Endothelial cell of umbilical vein (primary cell): ENCODE data around the gene KIAA0825. TPM values are rescaled to one million over a fixed set of nuclear protein-coding genes. Genes with fewer than 3 reads are reported as not detected.

Source experiments
- BruUV-seq: library from RNA; stranded (reverse); fragments of 400-500 nt; replicated peaks from 2 replicates; lab custom pipeline; 2021; lab: Mats Ljungman, UMichigan
- CTCF ChIA-PET: fragments of 300-600, 350-600 bp; sonication (Branson Sonifier 250); formaldehyde crosslinking; loops from one replicate; lab custom pipeline; 2021; ENCODE audit warnings: antibody characterized with exemption, inconsistent platforms; lab: Charles Lee
- POLR2A ChIA-PET: fragments of 300-600, 350-600 bp; sonication (Branson Sonifier 250); formaldehyde crosslinking; loops from one replicate; lab custom pipeline; 2021; ENCODE audit warnings: antibody characterized with exemption, inconsistent platforms; lab: Charles Lee
- DNase-seq: peaks from one replicate; pipeline ENCODE4 v3.0.0-alpha.2; 2011; ENCODE audit warnings: low read depth, low spot score
- FAIRE-seq: peaks from 2 replicates; lab custom pipeline; 2011; peaks lifted over from hg19 to GRCh38; lab: Jason Lieb, UNC
- H2AFZ ChIP-seq: 2 replicates; pipeline ENCODE4 v1.6.0; 2012; ENCODE audit warnings: low read depth, low read length, control low read depth, inconsistent platforms
- H3K27ac ChIP-seq: 2 replicates; pipeline ENCODE4 v1.5.1; 2011; ENCODE audit warnings: low read depth, mild to moderate bottlenecking, control low read depth, low read length, moderate library complexity; ENCODE audit not compliant: insufficient read depth
- H3K27me3 ChIP-seq, 2 experiments: 2 replicates each; pipeline versions ENCODE4 v1.6.0 to v1.6.1; 2011; ENCODE audit warnings: low read length in 2 of 2, mixed read lengths in 1 of 2; ENCODE audit not compliant: control insufficient read depth in 2 of 2, insufficient read depth in 2 of 2
- H3K36me3 ChIP-seq, 2 experiments: 2 replicates in 1 of 2; 3 replicates in 1 of 2; pipeline ENCODE4 v1.5.1; 2011; ENCODE audit warnings: low read length in 2 of 2, mild to moderate bottlenecking in 1 of 2, moderate library complexity in 1 of 2; ENCODE audit not compliant: control insufficient read depth in 2 of 2, insufficient read depth in 2 of 2; ENCODE audit errors: extremely low read depth in 1 of 2
- H3K4me1 ChIP-seq: 3 replicates; pipeline ENCODE4 v1.5.1; 2011; ENCODE audit warnings: mild to moderate bottlenecking, low read length; ENCODE audit not compliant: control insufficient read depth, insufficient read depth; ENCODE audit errors: extremely low read depth
- H3K4me2 ChIP-seq: 2 replicates; pipeline ENCODE4 v1.6.1; 2011; ENCODE audit warnings: low read length, control low read depth, mixed read lengths; ENCODE audit not compliant: insufficient read depth
- H3K4me3 ChIP-seq, 3 experiments: fragments of 200-600 bp in 1 of 3; sonication (generic), shearing (Covaris generic) in 1 of 3; replicated peaks in 1 of 3; 2 replicates each; pipeline ENCODE4 v1.5.1; 2011 to 2016; ENCODE audit warnings: control low read depth in 3 of 3, low read length in 3 of 3, mild to moderate bottlenecking in 2 of 3, inconsistent platforms in 1 of 3, low read depth in 1 of 3, moderate library complexity in 1 of 3; ENCODE audit not compliant: insufficient read depth in 1 of 3
- H3K79me2 ChIP-seq: 2 replicates; pipeline ENCODE4 v1.6.0; 2012; ENCODE audit warnings: low read length, inconsistent platforms; ENCODE audit not compliant: control insufficient read depth, insufficient read depth
- H3K9ac ChIP-seq: replicated peaks from 2 replicates; pipeline ENCODE3; 2011; ENCODE audit warnings: low read length, control low read depth; ENCODE audit not compliant: insufficient read depth; ENCODE audit errors: extremely low read depth
- H3K9me1 ChIP-seq: replicated peaks from 3 replicates; pipeline ENCODE4 v1.6.0; 2011; ENCODE audit warnings: mild to moderate bottlenecking, low read length; ENCODE audit not compliant: control insufficient read depth, insufficient read depth; ENCODE audit errors: extremely low read depth
- H3K9me3 ChIP-seq: replicated peaks from 2 replicates; pipeline ENCODE4 v1.5.1; 2012; ENCODE audit warnings: low read length, inconsistent platforms; ENCODE audit not compliant: control insufficient read depth, insufficient read depth
- H4K20me1 ChIP-seq: replicated peaks from 2 replicates; pipeline ENCODE3; 2011; ENCODE audit warnings: mild to moderate bottlenecking, low read length; ENCODE audit not compliant: control insufficient read depth, insufficient read depth; ENCODE audit errors: extremely low read depth
- CTCF ChIP-seq, 2 donors: IDR thresholded peaks; 1 replicate in 1 of 2; 2 replicates in 1 of 2; pipeline ENCODE4 v1.5.1; 2011; ENCODE audit warnings: low read length in 2 of 2, mild to moderate bottlenecking in 2 of 2, moderate library complexity in 2 of 2, control low read depth in 1 of 2, inconsistent platforms in 1 of 2, low read depth in 1 of 2; ENCODE audit not compliant: insufficient read depth in 1 of 2; ENCODE audit errors: extremely low read depth in 1 of 2
- EZH2 ChIP-seq: IDR thresholded peaks from 2 replicates; pipeline ENCODE4 v1.6.1; 2012; ENCODE audit warnings: borderline replicate concordance, low read depth, mild to moderate bottlenecking, moderate library complexity, low read length, inconsistent platforms; ENCODE audit not compliant: severe bottlenecking
- FOS ChIP-seq: IDR thresholded peaks from 2 replicates; pipeline ENCODE4 v1.6.1; 2011; ENCODE audit warnings: mild to moderate bottlenecking, low read length, moderate library complexity, borderline replicate concordance; ENCODE audit not compliant: insufficient read depth
- GATA2 ChIP-seq: IDR thresholded peaks from 2 replicates; pipeline ENCODE4 v1.7.0; 2011; ENCODE audit warnings: low read depth, mild to moderate bottlenecking, moderate library complexity, mixed read lengths, low read length; ENCODE audit not compliant: insufficient read length, insufficient read depth
- JUN ChIP-seq: IDR thresholded peaks from 2 replicates; pipeline ENCODE4 v1.6.1; 2011; ENCODE audit warnings: borderline replicate concordance, low read depth; ENCODE audit not compliant: insufficient read length, insufficient read depth
- MAX ChIP-seq: IDR thresholded peaks from 2 replicates; pipeline ENCODE4 v1.6.1; 2011; ENCODE audit not compliant: insufficient read depth, insufficient read length
- MYC ChIP-seq: IDR thresholded peaks from one replicate; pipeline ENCODE4 v1.6.1; 2011; ENCODE audit warnings: mild to moderate bottlenecking, low read depth, low read length
- POLR2A ChIP-seq: IDR thresholded peaks from 2 replicates; pipeline ENCODE4 v1.6.1; 2012; ENCODE audit warnings: low read depth, mild to moderate bottlenecking, control low read depth, low read length
- POLR2AphosphoS5 ChIP-seq: IDR thresholded peaks from 2 replicates; pipeline ENCODE4 v1.6.1; 2012; ENCODE audit warnings: low read depth, mild to moderate bottlenecking, control low read depth, low read length, moderate library complexity; ENCODE audit not compliant: insufficient read depth
- dilution Hi-C: fragments of 300-500 bp; cut with MboI; formaldehyde crosslinking; loops from one replicate; pipeline ENCODE4 v1.15.0; 2019; ENCODE audit warnings: low sequenced_read_pairs; ENCODE audit not compliant: extremely low pct_ligation_motif_present
- intact Hi-C: fragments of 100-400 bp; cut with micrococcal nuclease; formaldehyde crosslinking; loops from one replicate; pipeline ENCODE4 v1.10.0; 2022
- polyA plus RNA-seq, 4 experiments: library from polyadenylated mRNA; depleted of rRNA in 3 of 4; stranded (reverse) in 3 of 4; unstranded in 1 of 4; fragments of >200 nt; gene quantifications; 2 replicates each; pipeline versions ENCODE4 v1.2.1 to v1.2.3, GENCODE V29; 2011 to 2012; ENCODE audit warnings: missing spikeins in 1 of 4
- total RNA-seq: library from RNA; stranded (reverse); gene quantifications from 2 replicates; pipeline ENCODE4 v1.2.3, GENCODE V29; 2021

Gene KIAA0825
- total and polyA plus RNA-seq, 2 donors (not counting 3 experiments of a cell fraction or from before 2014, with no cell fraction given), result 0.15 to 1.1 TPM

DNA sequence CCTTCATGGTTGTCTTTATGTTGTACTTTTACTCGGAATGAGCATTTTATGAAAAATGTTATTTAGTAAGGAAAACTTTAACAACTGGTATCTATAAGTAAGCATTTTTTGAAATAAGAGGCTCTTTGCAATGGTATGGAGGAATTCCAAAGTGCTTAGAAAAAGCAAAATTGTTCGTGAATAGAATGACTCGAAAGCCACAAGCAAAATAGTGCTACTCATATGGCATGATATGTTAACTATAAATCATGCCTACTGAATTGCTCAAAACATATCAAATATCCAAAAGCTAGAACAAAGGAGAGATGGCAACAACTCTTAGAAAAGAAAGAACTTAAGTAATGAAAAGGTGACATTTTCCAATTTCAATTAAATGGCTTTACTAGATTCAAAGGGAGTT is 216.3 kb downstream of the KIAA0825 start:
- no peak for DNase-seq
- FAIRE-seq, result no peak
- BruUV-seq, result no TSS peak
- H3K9ac ChIP-seq, result no peak overlapping the region
- H3K36me3 ChIP-seq, result no peaks in the 10 kb centered on the region
- no peaks in the 10 kb centered on the region for H3K4me1 ChIP-seq
- POLR2A ChIA-PET, result no interaction called here
- H3K4me2 ChIP-seq, result no peak overlapping the region
- intact Hi-C loops (no loop called here), dilution Hi-C loops (no loop called here)
- CTCF ChIA-PET, result no interaction called here
- no peaks in the 10 kb centered on the region for H4K20me1 ChIP-seq
- no peaks in the 10 kb centered on the region for H3K27me3 ChIP-seq
- no peak for TF ChIP-seq JUN
- no peak for TF ChIP-seq POLR2AphosphoS5
- no peak for TF ChIP-seq POLR2A
- TF ChIP-seq MAX, result no peak
- TF ChIP-seq CTCF (IDR thresholded peaks at IDR 0.05; ENCODE audit: extremely low read depth in 1 of 2, insufficient read depth in 1 of 2, low read depth in 1 of 2, low read length in 2 of 2), result no peak
- TF ChIP-seq MYC, result no peak
- no peak for TF ChIP-seq FOS
- TF ChIP-seq EZH2, result no peak
- no peak for TF ChIP-seq GATA2
- H3K9me3 ChIP-seq, result no peaks in the 10 kb centered on the region
- no peaks in the 10 kb centered on the region for H3K79me2 ChIP-seq
- no peak overlapping the region for H3K4me3 ChIP-seq
- no peak overlapping the region for H3K27ac ChIP-seq
- no peaks in the 10 kb centered on the region for H3K9me1 ChIP-seq
- H2AFZ ChIP-seq, result no peak overlapping the region
